H9 (cell line): ENCODE measurements around the gene CABLES1. TPM values are rescaled to one million over a fixed set of nuclear protein-coding genes. Genes with fewer than 3 reads are reported as not detected.

Source experiments
- DNase-seq: peaks from one replicate; pipeline ENCODE4 v3.0.0-alpha.2; 2017
- H2AFZ ChIP-seq: one replicate; pipeline ENCODE4 v1.6.1; 2013; ENCODE audit warnings: mild to moderate bottlenecking, low read length, control low read depth, moderate library complexity
- H2AK5ac ChIP-seq: 2 replicates; pipeline ENCODE4 v1.6.1; 2013; ENCODE audit warnings: low read length, control low read depth, mixed read lengths; ENCODE audit not compliant: insufficient read length
- H2BK120ac ChIP-seq: one replicate; pipeline ENCODE4 v1.6.1; 2013; ENCODE audit warnings: low read depth, mild to moderate bottlenecking, low read length, control low read depth, inconsistent platforms; ENCODE audit not compliant: poor library complexity, severe bottlenecking
- H2BK12ac ChIP-seq: 2 replicates; pipeline ENCODE4 v1.6.1; 2013; ENCODE audit warnings: low read length, control low read depth, mixed read lengths, low read depth; ENCODE audit not compliant: insufficient read length
- H2BK15ac ChIP-seq: 2 replicates; pipeline ENCODE4 v1.6.1; 2013; ENCODE audit warnings: low read depth, low read length, control low read depth
- H2BK20ac ChIP-seq: one replicate; pipeline ENCODE4 v1.6.1; 2013; ENCODE audit warnings: low read depth, mild to moderate bottlenecking, low read length, control low read depth, inconsistent platforms; ENCODE audit not compliant: poor library complexity, severe bottlenecking
- H2BK5ac ChIP-seq: 2 replicates; pipeline ENCODE4 v1.6.1; 2013; ENCODE audit warnings: low read length, control low read depth, mixed read lengths; ENCODE audit not compliant: insufficient read length
- H3K14ac ChIP-seq: 2 replicates; pipeline ENCODE4 v1.6.1; 2013; ENCODE audit warnings: low read length, control low read depth; ENCODE audit not compliant: insufficient read depth
- H3K18ac ChIP-seq: 2 replicates; pipeline ENCODE4 v1.6.1; 2013; ENCODE audit warnings: low read depth, mild to moderate bottlenecking, mixed read lengths, low read length, control low read depth; ENCODE audit not compliant: insufficient read length
- H3K23ac ChIP-seq: 2 replicates; pipeline ENCODE4 v1.6.1; 2013; ENCODE audit warnings: low read length, control low read depth, mixed read lengths, low read depth; ENCODE audit not compliant: insufficient read length
- H3K23me2 ChIP-seq: 2 replicates; pipeline ENCODE4 v1.6.1; 2013; ENCODE audit warnings: low read depth, mild to moderate bottlenecking, mixed read lengths, low read length, control low read depth; ENCODE audit not compliant: insufficient read length, poor library complexity, severe bottlenecking
- H3K27ac ChIP-seq: 2 replicates; pipeline ENCODE4 v1.5.1; 2013; ENCODE audit warnings: low read length, control low read depth, mixed read lengths, low read depth; ENCODE audit not compliant: insufficient read length
- H3K27me3 ChIP-seq: 2 replicates; pipeline ENCODE4 v1.6.1; 2013; ENCODE audit warnings: low read length, control low read depth, inconsistent platforms; ENCODE audit not compliant: insufficient read depth
- H3K4ac ChIP-seq: 2 replicates; pipeline ENCODE4 v1.6.1; 2013; ENCODE audit warnings: low read depth, mild to moderate bottlenecking, control low read depth, inconsistent platforms, low read length, moderate library complexity
- H3K4me1 ChIP-seq: 2 replicates; pipeline ENCODE4 v1.6.1; 2013; ENCODE audit warnings: low read length, control low read depth, inconsistent platforms; ENCODE audit not compliant: insufficient read depth
- H3K4me2 ChIP-seq: 2 replicates; pipeline ENCODE4 v1.6.1; 2013; ENCODE audit warnings: low read length, control low read depth, mixed read lengths; ENCODE audit not compliant: insufficient read length, insufficient read depth
- H3K56ac ChIP-seq: 2 replicates; pipeline ENCODE4 v1.6.1; 2013; ENCODE audit warnings: low read depth, mild to moderate bottlenecking, mixed read lengths, low read length, control low read depth; ENCODE audit not compliant: insufficient read length
- H3K79me1 ChIP-seq: 2 replicates; pipeline ENCODE4 v1.6.1; 2013; ENCODE audit warnings: low read depth, mild to moderate bottlenecking, moderate library complexity, low read length, control low read depth, inconsistent platforms; ENCODE audit not compliant: insufficient read depth, poor library complexity, severe bottlenecking
- H3K79me2 ChIP-seq: 2 replicates; pipeline ENCODE4 v1.6.1; 2013; ENCODE audit warnings: low read length, control low read depth, inconsistent platforms; ENCODE audit not compliant: insufficient read depth
- H3K9ac ChIP-seq: 2 replicates; pipeline ENCODE4 v1.6.1; 2013; ENCODE audit warnings: low read length, control low read depth, mixed read lengths; ENCODE audit not compliant: insufficient read length; ENCODE audit errors: extremely low read depth
- H3K9me3 ChIP-seq: one replicate; pipeline ENCODE4 v1.6.1; 2013; ENCODE audit warnings: low read depth, low read length, inconsistent platforms; ENCODE audit not compliant: control insufficient read depth
- H3T11ph ChIP-seq: one replicate; pipeline ENCODE4 v1.6.1; 2013; ENCODE audit warnings: mild to moderate bottlenecking, low read length, control low read depth, inconsistent platforms
- H4K20me1 ChIP-seq: one replicate; pipeline ENCODE4 v1.6.1; 2013; ENCODE audit not compliant: control insufficient read depth, insufficient read length, insufficient read depth
- H4K5ac ChIP-seq: 2 replicates; pipeline ENCODE4 v1.6.1; 2013; ENCODE audit warnings: low read depth, mild to moderate bottlenecking, mixed read lengths, low read length, control low read depth; ENCODE audit not compliant: insufficient read length
- H4K8ac ChIP-seq: replicated peaks from 2 replicates; pipeline ENCODE4 v1.6.1; 2013; ENCODE audit warnings: low read length, control low read depth, mixed read lengths, low read depth; ENCODE audit not compliant: insufficient read length
- H4K91ac ChIP-seq: 2 replicates; pipeline ENCODE4 v1.6.1; 2013; ENCODE audit warnings: low read depth, mild to moderate bottlenecking, moderate library complexity, mixed read lengths, low read length, control low read depth; ENCODE audit not compliant: insufficient read length
- H3K27ac Mint-ChIP-seq, 3 experiments: 2 replicates in 2 of 3; 3 replicates in 1 of 3; pipeline ENCODE4 v1.8.0; 2020 to 2021; ENCODE audit warnings: mixed read lengths in 3 of 3, mild to moderate bottlenecking in 1 of 3, moderate library complexity in 1 of 3
- H3K27me3 Mint-ChIP-seq: 2 replicates; pipeline ENCODE4 v1.8.0; 2021; ENCODE audit warnings: low read depth, mild to moderate bottlenecking, moderate library complexity, mixed read lengths
- H3K36me3 Mint-ChIP-seq, 3 experiments: 2 replicates in 2 of 3; 3 replicates in 1 of 3; pipeline ENCODE4 v1.8.0; 2020 to 2021; ENCODE audit warnings: low read depth in 3 of 3, mixed read lengths in 3 of 3; ENCODE audit not compliant: insufficient read depth in 1 of 3
- H3K4me1 Mint-ChIP-seq, 2 experiments: 2 replicates each; pipeline ENCODE4 v1.8.0; 2020; ENCODE audit warnings: mixed read lengths in 2 of 2
- H3K4me3 Mint-ChIP-seq, 2 experiments: 2 replicates in 1 of 2; 3 replicates in 1 of 2; pipeline ENCODE4 v1.8.0; 2020 to 2021; ENCODE audit warnings: mild to moderate bottlenecking in 2 of 2, mixed read lengths in 2 of 2, moderate library complexity in 1 of 2
- H3K9me3 Mint-ChIP-seq, 2 experiments: 2 replicates in 1 of 2; 3 replicates in 1 of 2; pipeline ENCODE4 v1.8.0; 2020; ENCODE audit warnings: mild to moderate bottlenecking in 2 of 2, mixed read lengths in 2 of 2, moderate library complexity in 1 of 2
- CTCF ChIP-seq: fragments of 200-600 bp; sonication (generic); conservative IDR thresholded peaks from 3 replicates; pipeline ENCODE4 v1.8.0; 2021; ENCODE audit warnings: antibody characterized with exemption, mild to moderate bottlenecking
- WGBS: extraction: QIAGEN DNeasy Blood & Tissue Kit; methylation state at CpG from one replicate; pipeline ENCODE4 v1.1.7; 2013; ENCODE audit warnings: missing lambda C conversion rate, low lambda C conversion rate, mixed read lengths; ENCODE audit not compliant: insufficient read length; ENCODE audit errors: extremely low coverage; 5-methylcytosine and 5-hydroxymethylcytosine counted together
- total RNA-seq: library from RNA; stranded (reverse); gene quantifications from 2 replicates; pipeline ENCODE4 v1.2.1, GENCODE V29; 2021

Gene CABLES1
- total RNA-seq, 1 experiment from 2014 or later, result 27.1 TPM

- no peak overlapping the region for H3K56ac ChIP-seq
- no peak overlapping the region for H2BK12ac ChIP-seq
- no peaks in the 10 kb centered on the region for H4K20me1 ChIP-seq
- H4K8ac ChIP-seq, result no peak overlapping the region
- Mint-ChIP-seq H3K9me3 (no peaks in the 10 kb centered on the region), H3K27ac (no peak overlapping the region; a peak in 1 of 7 replicates), H3K27me3 (no peaks in the 10 kb centered on the region), H3K4me1 (peaks cover 72% of the 10 kb centered on the region in 2 experiments), H3K36me3 (peaks cover 0 to 6% (median 0%) of the 10 kb centered on the region in 3 experiments; a peak in 3 of 7 replicates), H3K4me3 (no peak overlapping the region)
- H3K14ac ChIP-seq, result no peak overlapping the region
- H3T11ph ChIP-seq, result no peak overlapping the region
- no peak overlapping the region for H4K5ac ChIP-seq
- DNase-seq, result no peak
- no peak overlapping the region for H2AK5ac ChIP-seq
- H3K4ac ChIP-seq, result no peak overlapping the region
- H2BK120ac ChIP-seq, result no peak overlapping the region
- H3K23ac ChIP-seq, result no peak overlapping the region
- no peak overlapping the region for H3K18ac ChIP-seq
- H3K27me3 ChIP-seq, result no peaks in the 10 kb centered on the region
- H3K79me1 ChIP-seq, result peaks cover 3% of the 10 kb centered on the region
- H3K4me1 ChIP-seq, result peaks cover 10% of the 10 kb centered on the region; the same call in 1 of the 2 replicates
- peaks cover 10% of the 10 kb centered on the region; the same call in 1 of the 2 replicates for H3K79me2 ChIP-seq
- no peak overlapping the region for H2BK15ac ChIP-seq
- no peak overlapping the region for H2BK20ac ChIP-seq
- no peak for TF ChIP-seq CTCF
- H2AFZ ChIP-seq, result no peak overlapping the region
- peaks cover 3% of the 10 kb centered on the region for H3K23me2 ChIP-seq
- no peak overlapping the region for H4K91ac ChIP-seq
- no peak overlapping the region for H2BK5ac ChIP-seq
- no CpG with 5 or more reads among the region's 7 CpGs for WGBS
- H3K27ac ChIP-seq, result no peak overlapping the region
- H3K9me3 ChIP-seq, result no peaks in the 10 kb centered on the region
- H3K9ac ChIP-seq, result no peak overlapping the region
- no peak overlapping the region for H3K4me2 ChIP-seq
Observed at GRCh38 chr18:23173912-23174311, 38.6 kb downstream of the CABLES1 start.
